ENCODE measurements around the gene RASEF. TPM values are rescaled to one million over a fixed set of nuclear protein-coding genes. Genes with fewer than 3 reads are reported as not detected.

The RASEF gene
- total and polyA plus RNA-seq, 2 of the 13 experiments (the other 11 are each of a cell fraction or from before 2014, with no cell fraction given) = 0.07 TPM; not detected in 1

DNA sequence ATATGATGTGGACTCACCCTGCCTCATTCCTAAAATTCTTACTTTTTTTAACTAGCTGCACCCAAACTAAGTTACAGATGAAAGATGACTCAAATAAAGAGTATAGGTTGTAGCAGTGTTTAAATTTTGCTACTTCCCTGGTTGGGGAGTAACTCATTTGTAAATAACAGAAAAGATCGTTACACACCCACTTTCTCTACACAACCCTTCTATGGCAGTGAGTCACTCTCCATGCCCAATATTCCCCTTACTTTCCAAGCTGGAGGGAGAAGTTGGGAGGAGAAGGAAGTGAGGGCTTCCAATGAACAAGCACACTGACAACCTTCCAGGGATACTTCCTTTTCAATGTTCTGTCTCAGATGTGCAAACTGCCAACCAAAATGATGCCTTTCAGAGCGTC lies 1.9 kb downstream of the RASEF start:
- Histone ChIP-seq H3K9ac (ENCODE audit: insufficient read depth, low read depth, low read length) (no peak overlapping the region), H3K4me3 (replicated peaks in 1 of 3; ENCODE audit: insufficient read depth in 1 of 3, low read depth in 2 of 3, low read length in 3 of 3) (no peak overlapping the region), H3K4me1 (ENCODE audit: insufficient read depth, low read length) (no peaks in the 10 kb centered on the region), H4K20me1 (ENCODE audit: insufficient read depth, low read length) (no peaks in the 10 kb centered on the region), H2AFZ (ENCODE audit: low read length) (no peak overlapping the region), H3K36me3 (replicated peaks in 1 of 2; ENCODE audit: control insufficient read depth in 1 of 2, insufficient read depth in 2 of 2, low read length in 2 of 2) (no peaks in the 10 kb centered on the region), H3K9me3 (ENCODE audit: low read length) (no peaks in the 10 kb centered on the region), H3K27me3 (ENCODE audit: control insufficient read depth in 1 of 2, insufficient read depth in 2 of 2, low read length in 2 of 2) (no peaks in the 10 kb centered on the region), H3K27ac (ENCODE audit: extremely low read length, insufficient read depth, low read length) (no peak overlapping the region), H3K4me2 (ENCODE audit: low read depth, low read length) (no peak overlapping the region), H3K79me2 (ENCODE audit: insufficient read depth, low read length) (no peaks in the 10 kb centered on the region)
- in situ Hi-C loops (cut with HindIII; ENCODE audit: extremely low pct_ligation_motif_present, low pct_unique_long_range_greater_than_20kb) = no loop called here
- no peak for ATAC-seq
- intact Hi-C loops (cut with micrococcal nuclease; ENCODE audit: unreplicated experiment) = no loop called here
- no TSS peak for BruUV-seq (replicated peaks)
- POLR2A ChIA-PET = no interaction called here
- TF ChIP-seq MLLT10 (CRISPR knock-in tag; IDR thresholded peaks at IDR 0.05) (no peak), SAP130 (CRISPR knock-in tag; IDR thresholded peaks at IDR 0.05; ENCODE audit: low read depth) (no peak), ARNT (IDR thresholded peaks at IDR 0.05) (no peak), ZBTB7A (CRISPR knock-in tag; IDR thresholded peaks at IDR 0.05) (no peak), ZNF569 (CRISPR knock-in tag; IDR thresholded peaks at IDR 0.05; ENCODE audit: borderline replicate concordance) (no peak), RARA (CRISPR knock-in tag; IDR thresholded peaks at IDR 0.05) (no peak), FOXM1 (CRISPR knock-in tag; IDR thresholded peaks at IDR 0.05) (no peak), GTF3A (CRISPR knock-in tag; conservative IDR thresholded peaks at IDR 0.05) (no peak), TCF7 (IDR thresholded peaks at IDR 0.05; ENCODE audit: low read depth) (no peak), MAFF (IDR thresholded peaks at IDR 0.05; ENCODE audit: low read depth, low read length) (no peak), ERF (CRISPR knock-in tag; IDR thresholded peaks at IDR 0.05) (no peak), ZNF329 (CRISPR knock-in tag; IDR thresholded peaks at IDR 0.05; ENCODE audit: low read depth) (no peak), SPEN (CRISPR knock-in tag; IDR thresholded peaks at IDR 0.05; ENCODE audit: low read depth) (no peak)
- no peak for DNase-seq (ENCODE audit: low spot score)
- no peak for FAIRE-seq
- CTCF ChIA-PET (ENCODE audit: low intra/inter-chr PET ratio, low total read pairs) = no interaction called here
- 19% methylated on average over 2 of the region's 2 CpGs for WGBS (ENCODE audit: low lambda C conversion rate)

- ATAC-seq = no peak
- in situ Hi-C loops (cut with HindIII; ENCODE audit: extremely low pct_ligation_motif_present, low pct_unique_long_range_greater_than_20kb) (no loop called here), intact Hi-C loops (cut with micrococcal nuclease; ENCODE audit: unreplicated experiment) (no loop called here)
- Histone ChIP-seq H2AFZ (ENCODE audit: low read length) (no peak overlapping the region), H3K9me3 (ENCODE audit: low read length) (no peaks in the 10 kb centered on the region), H3K79me2 (ENCODE audit: insufficient read depth, low read length) (no peaks in the 10 kb centered on the region), H3K27me3 (ENCODE audit: control insufficient read depth in 1 of 2, insufficient read depth in 2 of 2, low read length in 2 of 2) (no peaks in the 10 kb centered on the region), H3K36me3 (replicated peaks in 1 of 2; ENCODE audit: control insufficient read depth in 1 of 2, insufficient read depth in 2 of 2, low read length in 2 of 2) (no peaks in the 10 kb centered on the region), H3K4me3 (replicated peaks in 1 of 3; ENCODE audit: insufficient read depth in 1 of 3, low read depth in 2 of 3, low read length in 3 of 3) (no peak overlapping the region), H3K9ac (ENCODE audit: insufficient read depth, low read depth, low read length) (no peak overlapping the region), H3K4me1 (ENCODE audit: insufficient read depth, low read length) (no peaks in the 10 kb centered on the region), H3K4me2 (ENCODE audit: low read depth, low read length) (no peak overlapping the region), H3K27ac (ENCODE audit: extremely low read length, insufficient read depth, low read length) (no peak overlapping the region), H4K20me1 (ENCODE audit: insufficient read depth, low read length) (no peaks in the 10 kb centered on the region)
- WGBS (ENCODE audit: low lambda C conversion rate) = 0% methylated on average over 3 of the region's 3 CpGs
- ChIA-PET POLR2A (no interaction called here), CTCF (ENCODE audit: low intra/inter-chr PET ratio, low total read pairs) (no interaction called here)
- no peak for FAIRE-seq
- DNase-seq (ENCODE audit: low spot score) = no peak
- no TSS peak for BruUV-seq (replicated peaks)
- TF ChIP-seq ZNF329 (CRISPR knock-in tag; IDR thresholded peaks at IDR 0.05; ENCODE audit: low read depth) (no peak), ZNF670 (CRISPR knock-in tag; IDR thresholded peaks at IDR 0.05; ENCODE audit: borderline replicate concordance) (no peak), ARNT2 (CRISPR knock-in tag; IDR thresholded peaks at IDR 0.05; ENCODE audit: low read depth) (no peak), ZBED4 (CRISPR knock-in tag; IDR thresholded peaks at IDR 0.05; ENCODE audit: borderline replicate concordance) (no peak), ZMYM3 (CRISPR knock-in tag; IDR thresholded peaks at IDR 0.05) (no peak)
- TF ChIP-seq, protein P1, sequence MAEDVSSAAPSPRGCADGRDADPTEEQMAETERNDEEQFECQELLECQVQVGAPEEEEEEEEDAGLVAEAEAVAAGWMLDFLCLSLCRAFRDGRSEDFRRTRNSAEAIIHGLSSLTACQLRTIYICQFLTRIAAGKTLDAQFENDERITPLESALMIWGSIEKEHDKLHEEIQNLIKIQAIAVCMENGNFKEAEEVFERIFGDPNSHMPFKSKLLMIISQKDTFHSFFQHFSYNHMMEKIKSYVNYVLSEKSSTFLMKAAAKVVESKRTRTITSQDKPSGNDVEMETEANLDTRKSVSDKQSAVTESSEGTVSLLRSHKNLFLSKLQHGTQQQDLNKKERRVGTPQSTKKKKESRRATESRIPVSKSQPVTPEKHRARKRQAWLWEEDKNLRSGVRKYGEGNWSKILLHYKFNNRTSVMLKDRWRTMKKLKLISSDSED (CRISPR knock-in tag; IDR thresholded peaks at IDR 0.05) = no peak
Measured at GRCh38 chr9:83060556-83060955, 2.4 kb downstream of the RASEF start.

Measured in HepG2 (cell line).